HuH-7 (cell line): Measurements from ENCODE around the gene GNB5.

Experiments used
- DNase-seq: peaks from one replicate; pipeline ENCODE4 v3.0.0; 2011; ENCODE audit warnings: low spot score

The GNB5 gene

DNA sequence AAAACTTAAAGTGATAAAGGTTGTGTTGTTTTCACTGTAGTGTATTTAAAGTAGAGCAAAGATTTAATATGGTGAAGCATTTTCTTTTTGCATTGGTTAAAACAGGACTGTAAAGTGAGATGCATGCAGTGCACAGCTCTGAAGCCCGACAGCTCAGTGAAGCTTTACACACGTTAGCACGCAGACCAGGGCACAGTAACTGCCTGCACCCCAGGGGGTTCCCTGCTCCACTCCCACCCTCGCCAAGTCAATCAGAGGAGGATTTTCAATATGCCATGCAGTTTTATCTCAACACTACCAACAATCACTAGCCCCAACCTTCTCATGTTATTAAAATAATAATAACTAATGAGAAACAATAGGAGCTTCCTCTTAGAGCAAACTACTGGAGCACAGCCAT, 50.5 kb downstream of the GNB5 start:
- no peak for DNase-seq

DNA sequence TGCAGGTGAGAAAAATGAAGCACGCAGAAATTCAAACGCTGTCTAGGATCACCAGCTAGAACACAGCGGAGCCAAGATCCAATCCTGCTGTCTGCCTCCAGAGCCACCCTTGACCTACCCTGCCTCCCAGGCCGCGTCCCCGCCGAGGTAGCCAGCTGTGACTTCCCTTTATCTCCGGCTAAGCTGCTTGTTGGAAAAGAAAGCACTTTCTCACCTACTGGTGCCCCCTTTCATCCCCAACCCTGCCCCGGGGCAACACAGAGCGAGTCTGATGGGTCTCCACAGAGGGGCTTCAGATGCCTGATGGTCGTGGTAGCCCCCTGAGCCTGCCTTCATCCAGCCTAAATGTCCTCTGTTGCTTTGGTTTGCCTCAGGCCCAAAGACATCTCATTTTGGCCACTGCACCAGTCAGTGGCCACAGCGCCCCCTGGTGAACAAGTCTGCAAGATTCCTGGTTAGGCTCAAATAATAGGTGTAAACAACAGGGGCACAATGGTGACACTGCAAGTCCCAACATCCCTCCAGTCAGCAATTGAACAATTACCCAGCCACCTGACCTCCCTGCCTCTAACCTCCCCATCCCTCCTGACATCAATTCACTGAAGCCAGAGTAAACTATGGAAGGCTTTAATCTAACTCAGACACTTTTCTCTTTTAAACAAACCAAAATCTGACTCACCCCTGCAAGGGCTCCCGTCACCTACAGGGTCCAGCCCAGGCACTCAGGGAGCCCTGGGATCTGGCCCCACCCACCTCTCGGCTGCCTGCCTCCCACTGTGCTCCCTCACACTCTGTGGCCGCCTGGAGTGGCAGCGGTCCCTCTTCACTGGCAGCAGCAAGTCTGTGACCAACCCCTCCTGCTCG, 51.4 kb downstream of the GNB5 start:
- peak; percentile 65 for DNase-seq

DNA sequence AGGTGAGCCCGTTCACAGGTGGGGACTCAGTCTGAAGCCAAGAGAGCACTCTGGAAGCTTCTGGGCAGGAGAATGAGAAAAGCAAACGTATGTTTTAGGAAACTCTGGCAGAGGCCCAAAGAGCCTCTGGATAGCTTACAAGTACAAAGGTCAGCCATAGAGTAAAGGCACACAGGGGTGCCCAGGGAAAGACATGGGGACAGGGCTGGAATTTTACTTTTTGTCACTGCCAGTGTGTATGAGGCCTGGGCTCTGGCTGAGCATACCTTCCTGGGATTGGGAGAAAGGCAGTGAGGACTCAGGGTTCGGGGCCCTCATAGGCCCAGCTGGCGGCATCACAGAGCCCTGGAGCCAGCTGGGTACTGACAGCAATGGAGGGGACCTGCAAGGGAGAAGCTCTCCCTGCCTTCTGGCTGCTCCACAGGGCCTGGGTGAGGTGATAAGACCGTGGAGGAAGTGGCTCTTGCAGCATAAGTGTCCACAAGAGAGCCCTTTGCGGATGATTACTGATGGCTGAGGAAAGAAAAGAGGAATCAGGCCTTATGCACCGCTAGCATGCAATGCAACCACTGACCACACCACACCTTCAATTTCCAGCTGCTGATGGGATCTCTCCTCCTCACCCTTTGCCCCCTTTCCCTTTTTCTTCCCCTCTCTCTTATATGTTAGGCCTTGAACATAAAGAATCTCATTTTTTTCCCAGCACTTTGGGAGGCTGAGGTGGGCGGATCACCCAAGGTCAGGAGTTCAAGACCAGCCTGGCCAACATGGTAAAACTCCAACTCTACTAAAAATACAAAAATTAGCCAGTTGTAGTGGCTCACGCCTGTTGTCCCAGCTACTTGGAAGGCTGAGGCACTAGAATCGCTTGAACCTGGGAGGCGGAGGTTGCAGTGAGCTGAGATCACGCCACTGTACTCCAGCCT, 53.5 kb downstream of the GNB5 start:
- no peak for DNase-seq

- no peak for DNase-seq
Measured at GRCh38 chr15:52136442-52136980, 54.7 kb downstream of the GNB5 start.

- peak; percentile 82 for DNase-seq
Measured at GRCh38 chr15:52134502-52135144, 56.6 kb downstream of the GNB5 start.

- DNase-seq: no peak
Measured at GRCh38 chr15:52133510-52134220, 57.5 kb downstream of the GNB5 start.

DNA sequence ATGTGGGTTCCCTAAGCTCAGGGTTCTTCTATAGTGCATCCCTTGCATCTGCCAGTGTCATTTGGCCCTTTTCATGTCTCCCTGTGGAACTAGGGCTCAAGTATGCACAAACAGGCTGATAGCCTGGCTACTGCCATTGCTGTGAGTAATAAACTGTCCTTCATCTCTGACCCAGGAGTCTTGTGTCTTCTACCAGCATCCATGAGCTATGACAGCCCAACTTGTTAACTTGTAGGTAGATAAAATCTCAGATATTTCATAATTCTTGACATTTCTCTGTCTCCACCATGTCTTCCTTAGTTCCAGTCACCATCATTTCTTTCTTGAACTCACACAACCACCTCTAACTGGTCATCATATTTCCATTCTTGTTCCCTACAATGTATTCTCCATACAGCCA, 59.1 kb downstream of the GNB5 start:
- no peak for DNase-seq

GRCh38 chr15:52128568-52128967, 62.6 kb downstream of the GNB5 start:
- DNase-seq: no peak

- no peak for DNase-seq
Measured at GRCh38 chr15:52124270-52124880, 66.8 kb downstream of the GNB5 start.

DNA sequence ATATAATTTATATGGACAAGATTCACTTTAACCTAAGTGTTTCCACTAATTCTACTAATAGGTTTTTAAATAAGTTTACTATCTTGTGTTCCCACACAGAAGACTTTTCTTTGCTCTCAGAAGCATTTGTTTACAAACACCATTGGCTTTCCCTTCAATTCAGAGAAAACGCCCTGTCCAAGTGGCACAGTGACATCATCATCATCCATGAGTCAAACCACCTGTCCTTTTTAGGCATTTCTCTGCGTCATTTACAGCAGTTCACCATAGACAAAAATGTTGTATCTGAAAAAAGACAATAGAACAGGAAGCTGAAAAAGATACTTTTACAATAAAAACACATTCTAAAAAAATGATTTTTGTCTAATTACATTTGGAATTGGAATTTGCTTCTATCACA, 69.3 kb downstream of the GNB5 start:
- DNase-seq: no peak

DNA sequence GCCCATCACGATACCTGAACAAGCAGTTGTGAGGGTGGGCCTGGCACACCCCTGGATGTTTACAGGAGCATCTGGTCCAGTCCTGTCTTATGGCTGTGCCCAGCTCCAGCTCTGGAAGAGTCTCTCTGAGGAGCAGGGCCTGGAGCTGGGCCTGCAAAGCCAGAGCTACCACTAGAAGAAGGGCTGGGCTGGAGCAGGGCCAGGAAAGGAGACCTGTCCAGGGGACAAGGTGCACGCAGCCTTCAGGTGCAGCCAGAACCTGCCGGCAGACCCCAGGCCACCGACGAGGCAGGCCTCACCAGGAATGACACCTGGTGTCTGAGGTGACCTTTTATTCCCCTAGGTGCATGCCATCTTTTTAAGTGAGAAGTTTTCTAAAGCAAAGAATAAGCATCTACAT, 70.2 kb downstream of the GNB5 start:
- no peak for DNase-seq

- DNase-seq: no peak
Measured at GRCh38 chr15:52120488-52120887, 70.7 kb downstream of the GNB5 start.

DNA sequence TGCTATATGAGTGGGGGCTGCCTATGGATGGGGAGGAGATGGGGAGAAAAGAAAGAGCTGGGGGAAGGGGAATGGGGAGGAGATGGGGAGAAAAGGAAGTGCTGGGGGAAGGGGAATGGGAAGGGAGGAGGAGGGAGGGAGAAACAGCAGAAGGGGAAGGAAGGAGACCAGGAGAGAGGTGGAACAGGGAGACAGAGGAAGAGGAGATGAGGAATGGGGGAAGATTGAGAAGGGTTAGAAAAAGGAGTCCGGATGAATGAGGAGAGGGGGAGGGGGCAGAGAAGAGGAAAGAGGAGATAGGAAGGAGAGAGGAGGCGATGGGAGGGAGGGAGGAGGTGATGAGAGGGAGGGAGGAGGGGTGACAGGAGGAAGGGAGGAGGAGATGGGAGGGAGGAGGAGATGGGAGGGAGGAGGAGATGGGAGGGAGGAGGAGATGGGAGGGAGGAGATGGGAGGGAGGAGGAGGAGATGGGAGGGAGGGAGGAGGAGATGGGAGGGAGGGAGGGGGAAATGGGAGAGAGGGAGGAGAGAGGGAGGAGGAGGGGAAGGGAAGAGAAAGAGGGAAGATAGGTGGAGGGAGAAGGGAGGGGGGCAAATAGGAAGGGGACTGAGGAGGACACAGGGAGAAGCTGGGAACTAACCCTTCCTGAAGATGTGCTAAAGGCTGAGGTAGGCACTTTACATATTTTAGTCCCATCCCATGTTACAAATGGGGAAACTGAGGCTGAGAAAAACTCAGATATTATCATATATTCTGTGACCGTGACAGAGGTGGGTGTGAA, 72.0 kb downstream of the GNB5 start:
- no peak for DNase-seq

GRCh38 chr15:52117549-52117948, 73.6 kb downstream of the GNB5 start:
- no peak for DNase-seq

GRCh38 chr15:52115598-52116427, 75.4 kb downstream of the GNB5 start:
- peak; percentile 79 for DNase-seq

DNA sequence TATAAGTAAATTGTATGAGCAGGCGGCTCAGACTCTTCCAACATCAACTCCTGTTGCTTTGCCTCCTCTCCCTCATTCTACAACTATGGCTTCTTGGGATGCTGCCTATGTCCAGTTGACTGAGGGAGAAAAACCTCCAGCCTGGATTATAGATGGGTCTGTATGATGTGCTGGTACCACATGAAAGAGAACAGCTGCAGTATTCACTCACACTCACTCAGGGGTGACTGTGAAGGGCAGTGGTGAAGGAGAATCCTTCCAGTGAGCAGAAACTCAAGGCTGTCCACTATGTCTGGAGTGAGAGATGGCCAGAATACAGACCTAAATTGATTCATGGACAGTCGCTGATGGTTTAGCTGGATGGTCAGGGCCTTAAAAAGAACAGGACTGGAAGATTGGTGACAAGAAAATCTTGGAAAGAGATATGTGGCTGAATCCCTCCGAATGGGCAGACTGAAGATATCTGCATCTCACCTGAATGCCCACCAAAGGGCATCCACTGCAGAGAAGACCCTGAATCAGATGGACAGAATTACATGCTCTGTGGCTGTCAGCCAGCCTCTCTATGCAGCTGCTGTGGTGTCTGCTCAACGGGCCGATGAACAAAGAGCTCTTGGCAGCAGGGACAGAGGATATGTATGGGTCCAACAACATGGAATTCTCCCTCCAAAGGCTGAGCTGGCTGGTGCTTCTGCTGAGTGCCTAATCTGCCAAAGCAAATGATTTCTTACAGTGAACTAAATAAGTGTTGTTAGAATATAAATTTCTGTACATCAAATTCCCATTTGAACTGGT, 76.7 kb downstream of the GNB5 start:
- DNase-seq: no peak

GRCh38 chr15:52113708-52114107, 77.5 kb downstream of the GNB5 start:
- DNase-seq: no peak

DNA sequence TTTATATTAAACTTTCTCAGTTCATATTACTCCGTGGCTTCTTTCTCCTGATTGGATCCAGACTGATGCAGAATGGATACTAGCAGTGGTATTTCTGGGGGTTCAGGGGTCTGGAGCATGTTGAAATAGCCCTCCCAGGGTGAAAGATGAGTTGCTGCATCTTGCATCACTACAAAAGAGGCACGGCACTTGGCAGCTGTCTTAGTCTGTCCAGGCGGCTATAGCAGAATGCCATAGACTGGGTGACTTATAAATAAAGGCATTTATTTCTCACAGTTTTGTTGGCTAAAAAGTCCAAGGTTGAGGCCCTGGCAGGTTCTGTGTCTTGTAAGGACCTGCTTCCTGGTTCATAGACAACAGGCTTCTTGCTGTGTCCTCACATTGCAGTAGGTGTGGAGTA, 78.0 kb downstream of the GNB5 start:
- no peak for DNase-seq
